Keratinocyte (primary cell): ENCODE results near the gene TMEM181. TPM values are rescaled to one million over a fixed set of nuclear protein-coding genes. Genes with fewer than 3 reads are reported as not detected.

Source experiments
- DNase-seq: peaks from one replicate; pipeline ENCODE4 v3.0.0-alpha.2; 2011; ENCODE audit warnings: low read depth, missing footprints, low spot score
- FAIRE-seq: peaks from 2 replicates; lab custom pipeline; 2011; peaks lifted over from hg19 to GRCh38; lab: Jason Lieb, UNC
- H2AFZ ChIP-seq: 2 replicates; pipeline ENCODE4 v1.6.0; 2012; ENCODE audit warnings: low read length, control low read depth, inconsistent platforms; ENCODE audit not compliant: control insufficient read depth
- H3K27ac ChIP-seq: 2 replicates; pipeline ENCODE4 v1.5.1; 2011; ENCODE audit warnings: low read length; ENCODE audit not compliant: control insufficient read depth, insufficient read depth
- H3K27me3 ChIP-seq: 3 replicates; pipeline ENCODE4 v1.6.0; 2011; ENCODE audit warnings: low read length; ENCODE audit not compliant: control insufficient read depth, insufficient read depth; ENCODE audit errors: extremely low read depth
- H3K36me3 ChIP-seq, 2 experiments: 2 replicates in 1 of 2; 3 replicates in 1 of 2; pipeline ENCODE4 v1.5.1; 2011; ENCODE audit warnings: low read length in 2 of 2, mild to moderate bottlenecking in 1 of 2; ENCODE audit not compliant: control insufficient read depth in 2 of 2, insufficient read depth in 2 of 2; ENCODE audit errors: extremely low read depth in 1 of 2
- H3K4me1 ChIP-seq: 3 replicates; pipeline ENCODE4 v1.5.1; 2011; ENCODE audit warnings: low read length; ENCODE audit not compliant: control insufficient read depth, insufficient read depth; ENCODE audit errors: extremely low read depth
- H3K4me2 ChIP-seq: 3 replicates; pipeline ENCODE4 v1.6.0; 2011; ENCODE audit warnings: low read depth, low read length; ENCODE audit not compliant: control insufficient read depth, insufficient read depth; ENCODE audit errors: extremely low read depth
- H3K4me3 ChIP-seq, 3 experiments: fragments of 200-600 bp in 1 of 3; sonication (generic) in 1 of 3; 2 replicates in 2 of 3; 3 replicates in 1 of 3; pipeline ENCODE4 v1.5.1; 2011 to 2016; ENCODE audit warnings: low read length in 3 of 3, mild to moderate bottlenecking in 3 of 3, control low read depth in 2 of 3, inconsistent platforms in 1 of 3, low read depth in 1 of 3, mixed read lengths in 1 of 3, mixed run types in 1 of 3, moderate library complexity in 1 of 3; ENCODE audit not compliant: control insufficient read depth in 2 of 3, insufficient read depth in 2 of 3; ENCODE audit errors: extremely low read depth in 1 of 3
- H3K79me2 ChIP-seq: 2 replicates; pipeline ENCODE4 v1.6.0; 2012; ENCODE audit warnings: low read length; ENCODE audit not compliant: control insufficient read depth, insufficient read depth
- H3K9ac ChIP-seq: 3 replicates; pipeline ENCODE4 v1.6.0; 2011; ENCODE audit warnings: low read length; ENCODE audit not compliant: control insufficient read depth, insufficient read depth; ENCODE audit errors: extremely low read depth
- H3K9me1 ChIP-seq: 3 replicates; pipeline ENCODE4 v1.6.0; 2011; ENCODE audit warnings: low read length; ENCODE audit not compliant: control insufficient read depth, insufficient read depth; ENCODE audit errors: extremely low read depth
- H3K9me3 ChIP-seq: 2 replicates; pipeline ENCODE4 v1.5.1; 2012; ENCODE audit warnings: low read depth, low read length; ENCODE audit not compliant: control insufficient read depth
- H4K20me1 ChIP-seq: 3 replicates; pipeline ENCODE4 v1.6.0; 2011; ENCODE audit warnings: low read length; ENCODE audit not compliant: control insufficient read depth, insufficient read depth; ENCODE audit errors: extremely low read depth
- EZH2 ChIP-seq: IDR thresholded peaks from one replicate; pipeline ENCODE4 v1.6.1; 2012; ENCODE audit warnings: inconsistent platforms, mild to moderate bottlenecking, low read length, moderate library complexity
- dilution Hi-C: fragments of 300-500 bp; cut with MboI; formaldehyde crosslinking; loops from one replicate; pipeline ENCODE4 v1.7.0; 2020; ENCODE audit warnings: low sequenced_read_pairs; ENCODE audit not compliant: extremely low pct_ligation_motif_present
- polyA plus RNA-seq, 5 experiments: library from polyadenylated mRNA; depleted of rRNA in 3 of 5; stranded (reverse) in 3 of 5; stranded (forward) in 1 of 5; unstranded in 1 of 5; fragments of >200 nt; gene quantifications; 1 replicate in 1 of 5; 2 replicates in 3 of 5; 3 replicates in 1 of 5; pipeline versions ENCODE4 v1.2.1 to v1.2.3, GENCODE V29; 2011 to 2012; ENCODE audit warnings: missing spikeins in 2 of 5, low read depth in 1 of 5, low replicate concordance in 1 of 5
- TF ChIP-seq, protein P1 (sequence below), 3 experiments: IDR thresholded peaks in 1 of 3; conservative IDR thresholded peaks in 1 of 3; optimal IDR thresholded peaks in 1 of 3; 2 replicates in 2 of 3; 3 replicates in 1 of 3; pipeline versions ENCODE3 to v1.5.1; 2011; ENCODE audit warnings: low read length in 3 of 3, mild to moderate bottlenecking in 3 of 3, moderate library complexity in 2 of 3, control low read depth in 1 of 3, inconsistent platforms in 1 of 3; ENCODE audit not compliant: insufficient read depth in 2 of 3; ENCODE audit errors: extremely low read depth in 1 of 3

Gene TMEM181
- polyA plus RNA-seq, 1 donor (not counting 4 experiments of a cell fraction or from before 2014, with no cell fraction given): 31.9 TPM

DNA sequence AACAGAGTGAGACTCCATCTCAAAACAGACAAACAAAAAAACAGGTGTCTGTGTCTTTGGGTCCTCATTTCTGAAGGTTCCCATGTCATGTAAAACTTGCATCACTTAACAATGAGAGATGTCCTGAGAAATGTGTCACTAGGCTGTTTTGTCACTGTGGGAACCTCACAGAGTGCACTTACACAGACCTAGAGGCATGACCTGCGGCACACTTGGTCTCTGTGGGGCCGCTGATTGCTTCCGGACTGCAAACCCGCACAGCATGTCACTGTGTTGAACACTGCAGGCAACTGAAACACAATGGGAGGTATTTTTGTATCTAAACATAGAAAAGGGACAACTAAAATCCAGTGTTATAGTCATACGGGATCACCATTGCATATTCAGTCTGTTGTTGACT, 42.3 kb upstream of the TMEM181 start:
- no peak overlapping the region for H3K4me2 ChIP-seq
- H3K79me2 ChIP-seq: no peaks in the 10 kb centered on the region

DNA sequence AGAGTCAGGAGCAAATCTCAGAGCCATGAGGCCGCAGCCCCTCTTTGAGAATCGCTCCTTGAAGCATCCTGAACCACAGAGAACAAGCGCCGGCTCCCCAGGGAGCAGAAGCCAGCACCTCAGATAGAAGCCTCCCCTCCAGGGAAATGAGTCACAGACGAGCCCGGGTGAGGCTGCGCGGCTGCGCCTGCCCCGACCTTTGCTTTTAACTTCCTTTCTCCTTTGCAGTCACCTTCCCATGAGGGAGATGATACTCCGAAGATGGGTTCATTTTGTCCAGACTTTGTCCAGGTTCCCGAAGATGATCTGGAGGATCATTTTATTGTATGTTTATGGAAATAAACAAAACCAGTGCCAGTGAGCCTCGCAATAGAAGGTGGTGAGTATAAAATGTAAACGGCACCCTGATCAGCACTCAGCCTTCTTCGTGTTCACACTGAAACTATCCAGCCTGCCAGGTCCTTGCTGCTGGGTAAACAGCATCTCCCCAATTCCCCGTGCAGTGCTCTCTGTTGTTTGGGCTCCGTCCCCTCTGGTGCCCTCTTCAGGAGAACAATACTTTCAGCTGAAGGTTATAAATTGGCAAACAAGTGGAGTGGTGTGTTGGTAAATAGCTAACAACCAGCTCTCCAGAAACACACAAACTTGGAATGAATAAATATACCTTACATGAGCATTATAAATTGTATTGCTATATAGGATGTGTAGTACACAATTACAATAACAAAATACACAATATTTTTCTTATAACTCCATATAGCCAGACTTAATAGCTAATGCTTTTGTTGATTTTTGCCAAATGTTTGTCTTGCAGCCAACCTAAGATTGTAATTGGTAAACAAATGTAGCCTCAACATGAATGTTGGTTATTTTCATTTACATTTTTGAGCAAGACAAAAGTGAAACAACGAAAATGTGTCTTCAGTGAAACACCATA, 41.4 kb upstream of the TMEM181 start:
- peaks cover 13% of the 10 kb centered on the region for H3K4me1 ChIP-seq
- peak; percentile 17 for DNase-seq
- H3K79me2 ChIP-seq: no peaks in the 10 kb centered on the region
- peak; percentile 89 for FAIRE-seq
- dilution Hi-C loops: no loop called here
- no peaks in the 10 kb centered on the region for H3K9me1 ChIP-seq
- H3K4me3 ChIP-seq: peak overlapping the region in 2 of 3 experiments; percentile 61 to 72
- no peaks in the 10 kb centered on the region for H4K20me1 ChIP-seq
- TF ChIP-seq EZH2: no peak
- TF ChIP-seq, protein P1, sequence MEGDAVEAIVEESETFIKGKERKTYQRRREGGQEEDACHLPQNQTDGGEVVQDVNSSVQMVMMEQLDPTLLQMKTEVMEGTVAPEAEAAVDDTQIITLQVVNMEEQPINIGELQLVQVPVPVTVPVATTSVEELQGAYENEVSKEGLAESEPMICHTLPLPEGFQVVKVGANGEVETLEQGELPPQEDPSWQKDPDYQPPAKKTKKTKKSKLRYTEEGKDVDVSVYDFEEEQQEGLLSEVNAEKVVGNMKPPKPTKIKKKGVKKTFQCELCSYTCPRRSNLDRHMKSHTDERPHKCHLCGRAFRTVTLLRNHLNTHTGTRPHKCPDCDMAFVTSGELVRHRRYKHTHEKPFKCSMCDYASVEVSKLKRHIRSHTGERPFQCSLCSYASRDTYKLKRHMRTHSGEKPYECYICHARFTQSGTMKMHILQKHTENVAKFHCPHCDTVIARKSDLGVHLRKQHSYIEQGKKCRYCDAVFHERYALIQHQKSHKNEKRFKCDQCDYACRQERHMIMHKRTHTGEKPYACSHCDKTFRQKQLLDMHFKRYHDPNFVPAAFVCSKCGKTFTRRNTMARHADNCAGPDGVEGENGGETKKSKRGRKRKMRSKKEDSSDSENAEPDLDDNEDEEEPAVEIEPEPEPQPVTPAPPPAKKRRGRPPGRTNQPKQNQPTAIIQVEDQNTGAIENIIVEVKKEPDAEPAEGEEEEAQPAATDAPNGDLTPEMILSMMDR (optimal IDR thresholded peaks at IDR 0.05 in 1 of 3, IDR thresholded peaks at IDR 0.05 in 1 of 3, conservative IDR thresholded peaks at IDR 0.05 in 1 of 3; ENCODE audit: extremely low read depth in 1 of 3, insufficient read depth in 2 of 3, low read length in 3 of 3): peak; percentile 45 to 69 (median 63)
- no peaks in the 10 kb centered on the region for H3K27me3 ChIP-seq
- peak overlapping the region; percentile 63 for H3K9ac ChIP-seq
- H2AFZ ChIP-seq: peak overlapping the region; percentile 79
- H3K4me2 ChIP-seq: peak overlapping the region; percentile 91
- H3K9me3 ChIP-seq: no peaks in the 10 kb centered on the region
- H3K27ac ChIP-seq: peak overlapping the region; percentile 69
- H3K36me3 ChIP-seq: peaks cover 0 to 1% of the 10 kb centered on the region in 2 experiments

More for the DNA sequence above, 42.3 kb upstream of the TMEM181 start:
- H3K36me3 ChIP-seq: peaks cover 0 to 1% of the 10 kb centered on the region in 2 experiments
- DNase-seq (no peak), FAIRE-seq (no peak)
- dilution Hi-C loops: no loop called here
- H3K9me1 ChIP-seq: no peaks in the 10 kb centered on the region
- no peak overlapping the region for H2AFZ ChIP-seq
- peaks cover 13% of the 10 kb centered on the region for H3K4me1 ChIP-seq
- H3K9ac ChIP-seq: no peak overlapping the region
- TF ChIP-seq, protein P1 (optimal IDR thresholded peaks at IDR 0.05 in 1 of 3, IDR thresholded peaks at IDR 0.05 in 1 of 3, conservative IDR thresholded peaks at IDR 0.05 in 1 of 3; ENCODE audit: extremely low read depth in 1 of 3, insufficient read depth in 2 of 3, low read length in 3 of 3): no peak
- no peak for TF ChIP-seq EZH2
- no peaks in the 10 kb centered on the region for H3K9me3 ChIP-seq
- H4K20me1 ChIP-seq: no peaks in the 10 kb centered on the region
- H3K27ac ChIP-seq: no peak overlapping the region
- H3K27me3 ChIP-seq: no peaks in the 10 kb centered on the region
- no peak overlapping the region for H3K4me3 ChIP-seq
